Posterior cingulate gyrus (tissue), 11 donors: ENCODE data around the gene PRRC2C.
"Not testable (repeated sequence)": the region's sequence is repeated elsewhere in the genome, so short reads cannot be mapped to it uniquely, and the experiment has no call there.

Source experiments
- DNase-seq, 10 donors: peaks; one replicate each; pipeline versions ENCODE4 v3.0.0 to v3.0.0-alpha.2; 2020 to 2021; ENCODE audit warnings: mixed read lengths in 3 of 10
- intact Hi-C: fragments of 100-400 bp; cut with DNase I; formaldehyde crosslinking; loops from one replicate; pipeline ENCODE4 v1.15.1; 2023

PRRC2C gene

DNA sequence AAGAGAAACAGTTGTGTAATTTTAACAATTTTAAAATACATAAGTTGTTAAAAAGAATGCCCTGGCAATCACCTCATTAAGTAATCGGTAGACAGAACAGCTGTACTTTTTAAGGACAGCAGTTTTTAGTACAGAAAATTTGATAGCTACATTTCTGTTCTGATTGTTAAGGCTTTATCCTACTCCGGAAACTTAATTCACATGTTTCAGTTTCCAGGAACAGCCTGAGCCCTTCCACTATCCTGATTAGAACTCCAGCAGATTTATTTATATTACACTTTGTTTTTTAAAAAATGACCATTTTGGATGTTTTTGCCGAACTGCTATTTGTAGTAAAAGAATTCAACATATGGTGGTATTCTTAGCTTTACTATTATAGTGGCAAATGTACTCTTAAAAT is 8.7 kb downstream of the PRRC2C start:
- DNase-seq: no peak
- intact Hi-C loops: no loop called here

DNA sequence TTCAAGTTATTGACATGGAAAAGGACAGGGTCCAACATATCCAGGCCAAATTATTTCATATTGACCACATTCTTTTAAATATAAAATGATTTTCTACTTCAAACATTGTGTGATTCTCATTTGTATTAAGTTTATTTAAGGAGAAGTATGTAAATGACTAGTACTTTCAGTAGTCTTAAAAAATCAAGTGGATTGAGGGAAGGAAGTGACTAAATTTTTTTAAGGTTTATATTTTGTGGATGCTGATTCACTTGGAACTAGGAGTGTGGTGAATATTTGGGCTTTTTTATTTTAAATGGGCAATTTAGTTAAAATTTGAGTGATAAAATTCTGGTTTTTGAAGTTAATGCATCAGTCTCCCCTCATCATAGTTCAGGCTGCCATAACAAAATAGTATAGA is 10.1 kb downstream of the PRRC2C start:
- no peak for DNase-seq
- intact Hi-C loops: no loop called here

DNA sequence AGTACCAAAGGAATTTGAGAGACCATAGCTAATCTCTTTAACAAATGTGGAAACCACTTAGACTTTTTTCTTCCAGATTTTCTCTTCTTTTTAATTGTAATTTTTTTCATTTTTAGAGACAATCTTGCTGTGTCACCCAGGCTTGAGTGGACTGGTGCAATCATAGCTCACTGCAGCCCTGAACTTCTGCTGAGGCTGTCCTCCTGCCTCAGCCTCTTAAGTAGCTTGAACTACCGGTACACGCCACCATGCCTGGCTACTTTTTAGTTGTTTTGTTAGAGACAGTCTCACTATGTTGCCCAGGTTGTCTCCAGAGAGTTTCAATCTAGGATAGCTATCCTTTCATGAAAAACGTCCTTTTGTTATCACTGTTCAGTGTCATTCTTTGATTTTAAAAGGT is 15.0 kb downstream of the PRRC2C start:
- no peak for DNase-seq
- intact Hi-C loops: no loop called here

DNA sequence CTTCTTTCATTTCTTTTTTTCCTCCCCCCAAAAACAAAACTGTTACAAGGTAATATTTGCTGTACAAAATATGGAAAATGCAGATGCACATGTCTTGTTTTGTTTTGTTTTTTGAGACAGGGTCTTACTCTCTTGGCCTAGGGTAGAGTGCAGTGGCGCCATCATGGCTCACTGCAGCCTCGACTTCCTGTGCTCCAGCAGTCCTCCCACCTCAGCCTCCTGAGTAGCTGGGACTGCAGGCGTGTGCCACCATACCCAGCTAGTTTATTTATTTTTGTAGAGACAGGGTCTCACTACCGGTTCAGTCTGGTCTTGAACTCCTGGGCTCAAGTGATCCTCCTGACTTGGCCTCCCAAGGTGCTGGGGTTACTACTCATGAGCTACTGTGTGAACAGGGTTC is 15.5 kb downstream of the PRRC2C start:
- intact Hi-C loops: no loop called here
- DNase-seq: peak in 2 of 10 donors; percentile 36 to 41

- intact Hi-C loops: no loop called here
- DNase-seq: peak in 1 of 10 donors; percentile 32
Measured at GRCh38 chr1:171501305-171502024, 16.1 kb downstream of the PRRC2C start.

DNA sequence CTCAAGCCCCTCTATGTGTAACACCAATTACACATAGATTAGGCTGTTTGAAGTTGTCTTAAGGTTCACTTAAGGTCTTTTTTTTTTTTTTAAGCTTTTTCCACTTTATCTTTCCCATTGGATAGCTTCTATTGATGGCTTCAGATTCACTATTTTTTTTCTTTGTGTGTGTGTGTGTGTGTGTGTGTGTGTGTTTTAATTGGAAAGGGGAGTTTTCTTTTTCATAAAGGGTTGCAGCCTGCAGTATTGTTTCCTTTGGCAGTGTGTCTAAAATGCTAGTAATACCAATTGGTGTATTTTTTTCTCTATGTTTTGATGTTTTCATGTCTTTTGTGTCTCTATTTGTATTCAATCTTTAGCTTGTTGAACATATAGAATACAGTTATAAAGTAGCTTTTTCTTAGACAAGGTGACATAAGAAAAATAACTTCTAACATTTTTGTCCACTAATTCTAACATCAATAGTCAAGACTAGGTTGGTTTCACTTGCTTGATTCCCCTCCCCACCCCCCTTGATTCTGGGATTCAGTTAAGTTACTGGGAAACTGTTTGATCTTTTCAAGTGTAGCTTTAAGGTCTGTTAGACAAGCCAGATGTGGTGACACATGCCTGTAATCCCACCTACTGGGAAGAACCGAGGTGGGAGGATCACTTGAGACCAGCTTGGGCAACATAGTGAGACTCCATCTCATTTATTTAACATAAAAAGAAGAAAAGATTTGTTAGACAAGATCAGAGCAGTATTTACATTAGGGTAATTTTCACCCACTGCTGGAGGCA is 21.4 kb downstream of the PRRC2C start:
- intact Hi-C loops: no loop called here

DNA sequence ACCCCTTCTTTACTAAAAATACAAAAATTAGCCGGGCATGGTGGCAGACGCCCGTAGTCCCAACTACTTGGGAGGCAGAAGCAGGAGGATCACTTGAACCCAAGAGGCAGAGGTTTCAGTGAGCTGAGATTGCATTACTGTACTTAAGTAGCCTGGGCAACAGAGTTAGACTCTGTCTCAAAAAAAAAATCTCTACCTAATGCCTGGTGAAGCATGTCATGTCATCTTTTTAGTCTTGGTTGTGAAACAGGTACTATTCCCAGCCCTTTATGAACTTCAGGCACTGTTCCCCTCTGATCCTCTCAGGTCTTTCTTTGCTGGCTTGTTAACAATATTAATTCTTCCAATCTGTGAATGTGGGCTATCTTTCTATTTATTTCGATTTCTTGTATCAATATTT is 22.1 kb downstream of the PRRC2C start:
- DNase-seq: no peak
- intact Hi-C loops: no loop called here

More for the DNA sequence above, 21.4 kb downstream of the PRRC2C start:
- no peak for DNase-seq

DNA sequence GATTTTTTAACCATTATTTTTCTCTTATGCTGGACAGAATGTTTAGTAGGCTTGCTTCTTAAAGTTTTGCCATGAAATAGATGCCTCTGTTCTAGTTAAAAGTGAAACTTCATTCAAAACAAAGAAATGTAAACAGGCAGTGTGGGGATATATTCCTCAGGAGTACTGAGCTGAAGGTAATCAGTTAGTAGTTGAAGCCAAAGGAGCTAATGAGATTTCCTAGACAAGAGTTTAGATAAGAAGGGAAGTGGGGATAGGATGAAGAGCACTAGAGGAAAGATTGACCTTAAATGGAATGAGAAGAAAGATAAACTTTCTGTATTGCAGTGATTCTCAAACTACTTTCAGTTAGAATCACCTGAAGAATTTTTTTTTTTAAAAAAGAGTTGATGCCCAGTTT is 23.9 kb downstream of the PRRC2C start:
- no peak for DNase-seq
- intact Hi-C loops: no loop called here

GRCh38 chr1:171513743-171514142 is 28.4 kb downstream of the PRRC2C start:
- intact Hi-C loops: no loop called here
- DNase-seq: no peak

DNA sequence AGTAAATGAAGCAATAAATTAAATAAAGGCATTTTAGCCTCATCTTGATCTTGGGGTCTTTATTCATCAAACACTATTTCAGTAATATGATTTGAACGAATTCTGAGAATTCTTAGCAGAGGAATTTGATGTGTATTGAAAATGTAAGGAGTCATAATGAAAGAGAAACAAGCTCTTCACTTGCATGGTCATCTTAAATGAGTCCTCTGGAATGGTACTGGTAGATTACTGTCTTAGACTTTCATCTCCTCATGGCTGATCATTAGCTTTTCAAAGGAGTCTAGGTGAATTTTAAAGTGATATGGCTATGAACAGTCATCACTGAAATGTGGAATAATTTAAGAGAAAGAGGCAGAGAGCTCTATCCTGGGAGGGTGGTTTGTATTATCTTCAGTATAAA is 30.0 kb downstream of the PRRC2C start:
- intact Hi-C loops: no loop called here
- DNase-seq: no peak

DNA sequence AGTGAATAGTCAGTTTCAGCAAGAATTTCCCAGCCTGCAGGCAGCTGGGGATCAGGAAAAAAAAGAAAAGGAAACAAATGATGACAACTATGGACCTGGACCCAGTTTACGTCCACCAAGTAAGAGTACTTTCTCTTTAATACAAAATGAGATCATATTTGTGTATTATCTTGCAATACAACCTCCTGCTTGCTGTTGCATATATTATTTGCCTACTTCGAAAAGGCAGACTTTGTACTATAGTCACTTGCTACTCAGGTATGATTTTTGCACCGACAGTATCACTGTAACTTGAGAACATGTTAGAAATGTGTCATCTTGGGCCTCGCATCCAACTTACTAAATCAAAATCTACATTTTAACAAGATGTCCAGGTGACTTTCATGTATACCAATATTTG is 30.4 kb downstream of the PRRC2C start:
- DNase-seq: no peak
- intact Hi-C loops: no loop called here

- intact Hi-C loops: no loop called here
- no peak for DNase-seq
Measured at GRCh38 chr1:171521567-171521966, 36.2 kb downstream of the PRRC2C start.

GRCh38 chr1:171530676-171531075 is 45.3 kb downstream of the PRRC2C start:
- DNase-seq: no peak
- intact Hi-C loops: no loop called here

- no peak for DNase-seq
- intact Hi-C loops: no loop called here
Measured at GRCh38 chr1:171532520-171532919, 47.2 kb downstream of the PRRC2C start.

DNA sequence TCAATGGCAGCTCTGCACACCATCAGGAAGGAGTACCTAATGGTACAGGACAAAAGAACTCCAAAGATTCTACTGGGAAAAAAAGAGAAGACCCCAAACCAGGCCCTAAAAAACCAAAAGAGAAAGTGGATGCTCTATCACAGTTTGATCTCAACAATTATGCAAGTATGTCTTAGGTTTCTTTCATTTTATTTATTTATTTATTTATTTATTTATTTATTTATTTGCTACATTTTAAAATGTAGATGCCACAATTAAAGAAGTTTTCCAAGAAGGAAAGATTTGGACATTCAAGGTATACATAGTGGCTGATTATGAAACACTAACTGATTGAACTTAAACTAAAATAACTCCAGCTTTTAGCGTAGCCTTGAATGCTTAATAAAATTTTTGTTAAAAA is 60.2 kb downstream of the PRRC2C start:
- no peak for DNase-seq
- intact Hi-C loops: no loop called here

DNA sequence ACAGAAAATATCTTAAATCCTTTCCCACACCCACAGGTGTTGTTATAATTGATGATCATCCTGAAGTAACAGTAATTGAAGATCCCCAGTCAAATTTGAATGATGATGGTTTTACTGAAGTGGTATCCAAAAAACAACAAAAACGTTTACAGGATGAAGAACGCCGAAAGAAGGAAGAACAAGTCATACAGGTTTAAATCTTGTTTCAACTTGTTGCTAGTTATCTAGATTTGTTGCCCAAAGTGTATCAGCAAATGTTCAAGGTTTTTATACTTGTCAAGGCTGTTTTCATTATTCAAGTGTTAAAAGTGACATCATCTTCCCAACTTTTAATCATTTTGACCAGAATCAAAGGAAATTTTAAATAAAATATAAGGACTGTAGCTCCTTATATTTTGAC is 64.7 kb downstream of the PRRC2C start:
- no peak for DNase-seq
- intact Hi-C loops: no loop called here

GRCh38 chr1:171550598-171551100 is 65.3 kb downstream of the PRRC2C start:
- intact Hi-C loops, DNase-seq: not testable (repeated sequence)

- DNase-seq, intact Hi-C loops: not testable (repeated sequence)
Measured at GRCh38 chr1:171553960-171554359, 68.6 kb downstream of the PRRC2C start.

- no peak for DNase-seq
- intact Hi-C loops: no loop called here
Measured at GRCh38 chr1:171563675-171564074, 78.3 kb downstream of the PRRC2C start.

DNA sequence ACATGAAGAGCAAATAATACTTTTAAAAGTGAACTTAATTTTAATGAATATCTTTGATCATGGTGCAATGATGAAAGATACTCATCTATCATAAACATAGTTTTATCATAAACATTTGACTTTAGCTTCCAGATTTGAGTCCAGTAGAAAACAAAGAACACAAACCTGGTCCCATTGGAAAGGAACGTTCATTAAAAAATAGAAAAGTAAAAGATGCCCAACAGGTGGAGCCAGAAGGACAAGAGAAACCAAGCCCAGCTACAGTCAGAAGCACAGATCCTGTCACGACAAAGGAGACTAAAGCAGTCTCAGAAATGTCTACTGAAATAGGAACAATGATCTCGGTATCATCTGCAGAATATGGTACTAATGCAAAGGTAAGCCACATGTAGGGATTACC is 81.1 kb downstream of the PRRC2C start:
- DNase-seq: no peak
- intact Hi-C loops: no loop called here

- no peak for DNase-seq
- intact Hi-C loops: no loop called here
Measured at GRCh38 chr1:171570295-171570694, 85.0 kb downstream of the PRRC2C start.

DNA sequence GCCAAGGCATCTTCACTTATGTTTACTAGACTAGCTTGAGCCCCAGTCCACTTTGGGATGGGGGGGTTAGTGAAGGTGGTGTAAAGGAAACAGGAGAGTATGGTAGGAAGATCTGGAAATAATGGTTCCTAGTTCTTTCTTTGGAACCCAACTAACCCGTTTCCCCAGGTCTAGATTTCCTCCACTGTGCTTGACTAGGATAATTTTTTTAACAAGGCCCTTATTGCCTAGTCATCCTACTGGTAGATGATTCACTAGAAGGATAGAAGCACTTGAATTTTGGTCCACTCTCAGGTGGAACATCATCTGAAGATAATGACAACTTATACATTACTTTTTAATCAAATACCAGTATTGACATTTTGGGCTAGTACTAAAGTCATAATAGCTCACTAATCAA is 90.8 kb downstream of the PRRC2C start:
- intact Hi-C loops: no loop called here
- DNase-seq: no peak
